Smooth muscle cell (in vitro differentiated cells): ENCODE measurements around the gene SVOPL. TPM values are rescaled to one million over a fixed set of nuclear protein-coding genes. Genes with fewer than 3 reads are reported as not detected.
"Not testable (repeated sequence)": the region's sequence is repeated elsewhere in the genome, so short reads cannot be mapped to it uniquely, and the experiment has no call there.

Experiments
- DNase-seq: peaks from one replicate; lab custom pipeline; 2025; ENCODE audit not compliant: unreplicated experiment; lab: John Stamatoyannopoulos, UW
- H2AFZ ChIP-seq: fragments of 200-600 bp; sonication (generic); 2 replicates; pipeline ENCODE4 v1.6.0; 2016; ENCODE audit warnings: antibody characterized with exemption, low read depth, mild to moderate bottlenecking
- H3F3A ChIP-seq: fragments of 200-600 bp; sonication (generic); 2 replicates; pipeline ENCODE4 v1.6.0; 2017; ENCODE audit warnings: antibody characterized with exemption, low read depth
- H3K27ac ChIP-seq: fragments of 200-600 bp; sonication (generic); 2 replicates; pipeline ENCODE4 v1.5.1; 2016; ENCODE audit warnings: low read depth, mild to moderate bottlenecking
- H3K27me3 ChIP-seq: fragments of 200-600 bp; sonication (generic); 2 replicates; pipeline ENCODE4 v1.6.1; 2016; ENCODE audit warnings: low read depth, mild to moderate bottlenecking
- H3K36me3 ChIP-seq: fragments of 200-600 bp; sonication (generic); 2 replicates; pipeline ENCODE4 v1.5.1; 2016; ENCODE audit warnings: low read depth
- H3K4me1 ChIP-seq: fragments of 200-600 bp; sonication (generic); 2 replicates; pipeline ENCODE4 v1.5.1; 2016; ENCODE audit warnings: low read depth
- H3K4me2 ChIP-seq: fragments of 200-600 bp; sonication (generic); 2 replicates; pipeline ENCODE4 v1.6.0; 2016; ENCODE audit warnings: mild to moderate bottlenecking
- H3K4me3 ChIP-seq: fragments of 200-600 bp; sonication (generic); 2 replicates; pipeline ENCODE4 v1.5.1; 2016; ENCODE audit warnings: mild to moderate bottlenecking
- H3K79me2 ChIP-seq: fragments of 200-600 bp; sonication (generic); 2 replicates; pipeline ENCODE4 v1.6.0; 2016; ENCODE audit warnings: low read depth, mild to moderate bottlenecking
- H3K9ac ChIP-seq: fragments of 200-600 bp; sonication (generic); 2 replicates; pipeline ENCODE4 v1.6.0; 2016; ENCODE audit warnings: low read depth
- H3K9me3 ChIP-seq: fragments of 200-600 bp; sonication (generic); replicated peaks from 2 replicates; pipeline ENCODE4 v1.5.1; 2016; ENCODE audit warnings: low read depth
- H4K20me1 ChIP-seq: fragments of 200-600 bp; sonication (generic); 2 replicates; pipeline ENCODE4 v1.6.0; 2016; ENCODE audit warnings: low read depth
- CTCF ChIP-seq: fragments of 200-600 bp; sonication (generic); IDR thresholded peaks from 2 replicates; pipeline ENCODE4 v1.5.1; 2017; ENCODE audit warnings: borderline replicate concordance, mild to moderate bottlenecking, antibody characterized with exemption; ENCODE audit not compliant: insufficient read depth, poor library complexity, severe bottlenecking
- WGBS: methylation state at CpG from one replicate; pipeline ENCODE4 v1.1.7; 2016; ENCODE audit warnings: low lambda C conversion rate; 5-methylcytosine and 5-hydroxymethylcytosine counted together
- polyA plus RNA-seq: library from polyadenylated mRNA; unstranded; fragments of >200 nt; fragmentation: Nextera tagmentation; extraction: Ambion mirVana; gene quantifications from 2 replicates; pipeline ENCODE4 v1.2.1, GENCODE V29; 2016
- total RNA-seq: library from RNA; depleted of rRNA; stranded (reverse); fragments of >200 nt; gene quantifications from 2 replicates; pipeline ENCODE4 v1.2.3, GENCODE V29; 2014

The SVOPL gene
- total and polyA plus RNA-seq, 2 experiments from 2014 or later: not detected

GRCh38 chr7:138738551-138739335, 37.6 kb upstream of the SVOPL start:
- Histone ChIP-seq H3K79me2 (no peaks in the 10 kb centered on the region), H3K27me3 (no peaks in the 10 kb centered on the region), H3K4me2 (peak overlapping the region; percentile 75), H3F3A (no peaks in the 10 kb centered on the region), H3K36me3 (no peaks in the 10 kb centered on the region), H4K20me1 (no peaks in the 10 kb centered on the region), H3K9me3 (no peaks in the 10 kb centered on the region), H3K9ac (no peak overlapping the region), H3K4me3 (peak overlapping the region; percentile 27), H2AFZ (peak overlapping the region; percentile 73), H3K27ac (no peak overlapping the region), H3K4me1 (no peaks in the 10 kb centered on the region)
- 35% methylated on average over 14 of the region's 14 CpGs for WGBS
- peak; percentile 47 for DNase-seq
- TF ChIP-seq CTCF: peak; percentile 95

- peak overlapping the region; percentile 55 for H2AFZ ChIP-seq
- DNase-seq: no peak
- no peak overlapping the region for H3K9ac ChIP-seq
- H3K9me3 ChIP-seq: no peaks in the 10 kb centered on the region
- no peak overlapping the region for H3K27ac ChIP-seq
- H3K27me3 ChIP-seq: no peaks in the 10 kb centered on the region
- H3K4me2 ChIP-seq: peak overlapping the region; percentile 75
- H3F3A ChIP-seq: no peaks in the 10 kb centered on the region
- H3K4me3 ChIP-seq: peak overlapping the region; percentile 27
- no peaks in the 10 kb centered on the region for H3K36me3 ChIP-seq
- H3K79me2 ChIP-seq: no peaks in the 10 kb centered on the region
- H3K4me1 ChIP-seq: no peaks in the 10 kb centered on the region
- 45% methylated on average over 3 of the region's 3 CpGs for WGBS
- no peaks in the 10 kb centered on the region for H4K20me1 ChIP-seq
- TF ChIP-seq CTCF: no peak
Observed at GRCh38 chr7:138738114-138738513, 37.0 kb upstream of the SVOPL start.

- 76% methylated on average over 6 of the region's 6 CpGs for WGBS
- H3K4me3 ChIP-seq: no peak overlapping the region
- no peaks in the 10 kb centered on the region for H3K79me2 ChIP-seq
- no peaks in the 10 kb centered on the region for H4K20me1 ChIP-seq
- H3K9me3 ChIP-seq: no peaks in the 10 kb centered on the region
- no peak overlapping the region for H3K4me2 ChIP-seq
- no peaks in the 10 kb centered on the region for H3F3A ChIP-seq
- DNase-seq: no peak
- no peaks in the 10 kb centered on the region for H3K36me3 ChIP-seq
- TF ChIP-seq CTCF: no peak
- H3K27me3 ChIP-seq: no peaks in the 10 kb centered on the region
- H3K9ac ChIP-seq: no peak overlapping the region
- H2AFZ ChIP-seq: no peak overlapping the region
- no peak overlapping the region for H3K27ac ChIP-seq
- no peaks in the 10 kb centered on the region for H3K4me1 ChIP-seq
Observed at GRCh38 chr7:138735399-138735798, 34.2 kb upstream of the SVOPL start.

GRCh38 chr7:138731733-138732132, 30.6 kb upstream of the SVOPL start:
- H3K4me3 ChIP-seq, H3K36me3 ChIP-seq, H2AFZ ChIP-seq, DNase-seq, H3K27ac ChIP-seq, H3K79me2 ChIP-seq, H3K4me2 ChIP-seq, H3K4me1 ChIP-seq, H3K27me3 ChIP-seq, H3F3A ChIP-seq, H3K9ac ChIP-seq, H4K20me1 ChIP-seq, H3K9me3 ChIP-seq: not testable (repeated sequence)
- 97% methylated on average over 5 of the region's 5 CpGs for WGBS
